Activated naive CD4-positive, alpha-beta T cell treated with anti-CD3 and anti-CD28 coated beads, Interleukin-2, amount 10 ng/mL, durations not matched to agents 7 days and 5 days (primary cell): ENCODE data around the gene ALDH1A1.

Source experiments
- CTCF ChIA-PET: fragments of 350-600 bp; sonication (Branson Sonifier 250); formaldehyde crosslinking; loops from one replicate; lab custom pipeline; 2021; ENCODE audit warnings: antibody characterized with exemption; lab: Charles Lee
- DNase-seq: peaks from one replicate; pipeline ENCODE4 v3.0.0-alpha.2; 2020
- H3K27ac Mint-ChIP-seq: one replicate; pipeline ENCODE4 v1.8.0; 2021; ENCODE audit warnings: mild to moderate bottlenecking, moderate library complexity, mixed read lengths
- H3K27me3 Mint-ChIP-seq: one replicate; pipeline ENCODE4 v1.8.0; 2021; ENCODE audit warnings: mild to moderate bottlenecking, mixed read lengths
- H3K36me3 Mint-ChIP-seq: one replicate; pipeline ENCODE4 v1.8.0; 2021; ENCODE audit warnings: mixed read lengths
- H3K4me1 Mint-ChIP-seq: one replicate; pipeline ENCODE4 v1.8.0; 2021; ENCODE audit warnings: mixed read lengths
- H3K4me3 Mint-ChIP-seq: one replicate; pipeline ENCODE4 v1.8.0; 2021; ENCODE audit warnings: mild to moderate bottlenecking, moderate library complexity, mixed read lengths
- H3K9me3 Mint-ChIP-seq: one replicate; pipeline ENCODE4 v1.8.0; 2021; ENCODE audit warnings: mixed read lengths

Gene ALDH1A1

DNA sequence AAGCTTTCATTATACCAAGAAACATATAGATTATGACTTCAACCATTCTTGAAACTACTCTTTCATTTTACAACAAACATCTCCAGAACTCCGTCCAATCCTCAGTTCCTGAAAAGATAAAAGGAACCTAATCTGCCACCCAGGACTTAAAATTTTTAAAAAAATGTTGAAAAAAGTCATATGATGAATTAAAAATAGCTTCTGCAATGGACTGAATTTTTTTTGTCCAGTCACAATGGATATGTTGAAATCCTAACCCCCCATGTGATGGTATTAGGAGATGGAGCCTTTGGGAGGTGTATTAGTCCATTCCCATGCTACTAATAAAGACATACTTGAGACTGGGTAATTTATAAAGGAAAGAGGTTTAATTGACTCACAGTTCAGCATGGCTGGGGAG lies 2.7 kb upstream of the ALDH1A1 start:
- Mint-ChIP-seq H3K27me3 (peaks cover 13% of the 10 kb centered on the region), H3K27ac (no peak overlapping the region), H3K4me1 (no peaks in the 10 kb centered on the region), H3K9me3 (no peaks in the 10 kb centered on the region), H3K4me3 (no peak overlapping the region), H3K36me3 (no peaks in the 10 kb centered on the region)
- DNase-seq, result no peak
- CTCF ChIA-PET, result no interaction called here

DNA sequence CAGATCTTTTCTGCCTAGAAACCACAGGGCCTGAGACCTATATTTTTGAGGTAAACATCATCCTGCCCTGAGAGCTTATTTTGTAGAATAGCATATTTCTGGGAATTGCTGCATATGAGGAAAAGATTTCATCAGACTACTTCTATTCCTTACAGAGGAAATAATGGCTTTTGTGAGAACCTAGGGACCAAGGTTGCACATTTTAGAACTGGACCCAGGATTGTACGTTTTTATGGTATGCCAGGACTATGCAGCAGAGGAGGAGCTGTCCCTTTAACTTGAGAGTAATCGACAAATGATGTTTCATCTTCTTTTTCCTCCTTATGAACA lies 2.2 kb upstream of the ALDH1A1 start:
- H3K27me3 Mint-ChIP-seq, result peaks cover 13% of the 10 kb centered on the region
- no peaks in the 10 kb centered on the region for H3K4me1 Mint-ChIP-seq
- no peaks in the 10 kb centered on the region for H3K9me3 Mint-ChIP-seq
- DNase-seq, result no peak
- no peak overlapping the region for H3K4me3 Mint-ChIP-seq
- no peaks in the 10 kb centered on the region for H3K36me3 Mint-ChIP-seq
- H3K27ac Mint-ChIP-seq, result no peak overlapping the region
- CTCF ChIA-PET, result no interaction called here

DNA sequence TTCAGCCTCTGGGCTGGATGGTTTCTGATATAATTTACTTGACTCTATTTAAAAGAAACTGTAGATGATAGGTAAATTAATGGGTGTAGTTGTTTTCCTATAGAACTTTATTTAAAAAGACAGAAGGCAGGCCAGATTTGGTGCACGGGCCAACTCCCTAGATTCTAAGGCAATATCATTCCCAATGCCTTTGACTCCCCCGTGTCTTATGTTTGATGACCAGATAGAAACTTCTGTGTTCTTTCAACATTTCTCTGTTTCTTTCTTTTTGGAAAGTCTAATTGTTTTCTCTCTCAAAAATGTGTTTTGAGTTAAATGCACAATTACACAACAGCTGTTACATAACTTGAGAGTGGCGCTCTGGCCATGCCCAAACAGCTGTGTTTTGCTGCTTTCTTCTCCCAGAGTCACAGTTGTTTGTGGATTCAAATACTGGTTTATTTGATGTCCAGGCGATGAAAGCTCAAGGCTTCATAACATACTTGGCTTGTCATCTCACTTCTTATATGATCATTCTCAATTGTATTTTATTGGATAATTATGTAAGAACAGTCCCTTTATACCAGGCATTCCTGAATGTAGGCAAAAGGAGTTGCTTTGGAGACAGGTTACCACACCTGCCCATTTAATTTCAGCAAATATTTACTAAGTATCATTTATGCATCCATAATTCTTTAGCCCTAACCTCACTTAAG lies 1.7 kb upstream of the ALDH1A1 start:
- DNase-seq, result no peak

DNA sequence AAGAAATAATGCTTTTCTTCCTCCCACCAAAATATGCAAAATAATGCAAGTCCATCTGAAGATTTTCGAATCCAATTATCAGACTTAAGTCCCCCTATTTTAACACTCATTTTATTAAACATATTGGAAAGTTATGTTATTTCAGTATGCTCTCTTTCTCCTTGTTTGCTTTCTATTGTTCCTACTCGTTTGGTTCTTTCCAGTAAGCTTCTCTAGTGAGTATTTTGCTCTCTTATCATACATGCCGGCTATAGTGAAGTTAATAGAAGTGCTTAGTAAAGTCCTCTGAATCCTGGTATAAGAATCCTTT lies 517 bp downstream of the ALDH1A1 start:
- Mint-ChIP-seq H3K9me3 (no peaks in the 10 kb centered on the region), H3K27me3 (peaks cover 13% of the 10 kb centered on the region), H3K36me3 (no peaks in the 10 kb centered on the region), H3K4me1 (no peaks in the 10 kb centered on the region), H3K4me3 (no peak overlapping the region), H3K27ac (no peak overlapping the region)
- CTCF ChIA-PET, result no interaction called here
- no peak for DNase-seq

More for the DNA sequence above, 1.7 kb upstream of the ALDH1A1 start:
- no peaks in the 10 kb centered on the region for H3K9me3 Mint-ChIP-seq
- H3K4me3 Mint-ChIP-seq, result no peak overlapping the region
- H3K27ac Mint-ChIP-seq, result no peak overlapping the region
- H3K27me3 Mint-ChIP-seq, result peaks cover 13% of the 10 kb centered on the region
- CTCF ChIA-PET, result no interaction called here
- no peaks in the 10 kb centered on the region for H3K36me3 Mint-ChIP-seq
- H3K4me1 Mint-ChIP-seq, result no peaks in the 10 kb centered on the region

DNA sequence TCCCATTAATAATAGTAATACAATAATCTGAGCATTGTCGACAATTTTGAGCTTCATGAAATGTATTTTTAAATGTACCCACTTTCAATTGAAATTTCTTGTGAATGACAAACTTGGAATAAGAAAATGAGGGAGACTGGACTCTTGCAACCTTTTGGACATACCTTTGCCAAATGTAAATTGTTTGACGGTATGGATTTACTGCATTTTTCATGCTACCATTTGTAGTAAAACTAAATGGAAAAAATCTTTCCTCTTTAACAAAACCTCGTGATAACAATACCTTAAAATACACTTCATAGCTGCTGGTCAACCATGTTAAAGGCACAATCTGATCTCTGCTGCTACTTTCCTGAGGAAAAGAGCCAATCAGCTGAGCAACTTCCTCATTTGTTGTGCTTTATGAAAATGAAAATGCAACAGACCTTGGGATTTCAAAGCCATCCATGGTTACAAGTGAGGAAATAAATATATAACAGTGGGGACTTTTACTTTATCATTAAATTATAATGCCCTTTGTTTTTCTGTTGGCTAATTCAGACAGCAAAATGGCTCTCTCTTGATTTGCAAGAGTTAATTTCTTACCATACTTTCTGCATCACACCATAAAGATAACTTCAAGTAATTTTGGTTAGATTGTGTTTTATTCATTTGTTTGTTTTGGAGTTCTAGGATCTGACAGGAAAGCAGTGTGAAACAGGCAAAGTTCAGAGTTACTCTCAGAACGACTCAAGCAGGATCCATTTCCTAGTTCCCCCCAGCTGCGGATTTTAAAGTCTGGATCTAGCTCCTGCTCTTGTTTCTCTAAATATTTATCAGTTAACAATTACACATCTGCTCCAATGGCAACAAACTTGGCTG lies 1.1 kb downstream of the ALDH1A1 start:
- H3K9me3 Mint-ChIP-seq, result no peaks in the 10 kb centered on the region
- H3K36me3 Mint-ChIP-seq, result no peaks in the 10 kb centered on the region
- H3K27me3 Mint-ChIP-seq, result peaks cover 13% of the 10 kb centered on the region
- H3K4me1 Mint-ChIP-seq, result no peaks in the 10 kb centered on the region
- no peak for DNase-seq
- H3K4me3 Mint-ChIP-seq, result no peak overlapping the region
- H3K27ac Mint-ChIP-seq, result no peak overlapping the region
- CTCF ChIA-PET, result no interaction called here

DNA sequence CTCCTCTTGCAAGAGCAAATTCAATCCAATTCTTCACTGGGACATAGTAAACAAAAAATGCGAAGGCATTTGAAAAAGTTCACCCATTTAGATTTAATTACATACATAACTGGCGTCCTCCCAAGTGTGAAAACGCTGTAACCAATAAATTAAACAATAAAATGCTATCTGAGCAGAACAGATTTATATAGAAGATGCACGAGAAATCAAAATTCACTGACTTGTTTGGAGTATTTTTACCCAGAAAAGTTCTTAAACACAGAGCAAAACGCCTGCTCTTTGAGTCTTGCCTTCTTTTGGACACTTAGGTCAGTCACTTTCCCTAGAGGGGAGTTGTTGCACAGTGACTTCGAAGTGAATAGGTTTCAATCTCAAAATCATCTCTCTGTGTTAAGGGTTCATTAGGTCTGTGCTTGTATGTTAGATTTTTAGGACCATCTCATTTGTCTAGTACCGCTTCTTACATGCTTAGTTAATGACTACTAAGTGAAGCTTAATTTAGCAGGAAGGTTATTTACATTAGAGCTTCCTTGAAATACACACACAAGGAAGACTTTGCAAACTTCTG lies 1.9 kb downstream of the ALDH1A1 start:
- no peaks in the 10 kb centered on the region for H3K36me3 Mint-ChIP-seq
- H3K9me3 Mint-ChIP-seq, result no peaks in the 10 kb centered on the region
- CTCF ChIA-PET, result no interaction called here
- H3K4me1 Mint-ChIP-seq, result no peaks in the 10 kb centered on the region
- H3K4me3 Mint-ChIP-seq, result no peak overlapping the region
- no peak for DNase-seq
- H3K27ac Mint-ChIP-seq, result no peak overlapping the region
- H3K27me3 Mint-ChIP-seq, result peaks cover 13% of the 10 kb centered on the region

DNA sequence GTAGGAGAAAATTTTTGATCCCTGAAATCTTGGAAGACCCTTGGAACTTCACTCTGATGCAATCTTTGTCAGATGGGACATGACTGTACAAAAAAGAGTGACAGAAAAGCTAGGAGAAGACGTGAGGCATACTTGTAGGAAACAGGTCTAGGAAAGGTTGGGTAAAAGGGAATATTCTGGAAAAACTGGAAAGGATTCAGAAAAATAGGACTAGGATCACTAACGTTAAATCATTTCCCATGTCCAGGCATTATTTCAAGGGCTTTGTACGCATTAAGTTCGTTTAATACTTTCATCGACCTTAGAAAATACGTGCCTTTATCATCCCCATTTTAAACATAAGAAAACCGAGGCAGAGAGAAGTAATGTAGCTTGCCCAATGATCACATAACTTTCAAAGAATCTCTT lies 2.9 kb downstream of the ALDH1A1 start:
- no peaks in the 10 kb centered on the region for H3K9me3 Mint-ChIP-seq
- no peaks in the 10 kb centered on the region for H3K36me3 Mint-ChIP-seq
- no peaks in the 10 kb centered on the region for H3K4me1 Mint-ChIP-seq
- H3K27ac Mint-ChIP-seq, result no peak overlapping the region
- no peak overlapping the region for H3K4me3 Mint-ChIP-seq
- no peak for DNase-seq
- H3K27me3 Mint-ChIP-seq, result peaks cover 13% of the 10 kb centered on the region
- CTCF ChIA-PET, result no interaction called here

DNA sequence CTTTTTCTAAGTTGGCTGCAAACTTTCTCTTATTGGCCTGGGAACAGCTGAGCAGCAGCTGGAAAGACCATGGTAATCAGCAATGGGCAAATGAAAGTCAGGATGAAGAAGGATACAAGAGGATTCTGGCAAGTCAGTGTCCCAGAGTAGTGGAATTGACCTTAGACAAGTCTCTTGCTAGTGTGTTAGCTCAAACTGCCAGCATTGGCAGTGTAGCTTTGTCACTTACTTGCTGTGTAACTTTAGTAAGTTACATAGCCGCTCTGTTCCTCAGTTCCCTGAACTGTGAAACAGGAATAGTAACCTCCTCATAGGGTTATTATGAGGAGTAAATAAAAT lies 3.6 kb downstream of the ALDH1A1 start:
- Mint-ChIP-seq H3K27me3 (peaks cover 13% of the 10 kb centered on the region), H3K4me1 (no peaks in the 10 kb centered on the region), H3K36me3 (no peaks in the 10 kb centered on the region), H3K9me3 (no peaks in the 10 kb centered on the region), H3K4me3 (no peak overlapping the region), H3K27ac (no peak overlapping the region)
- DNase-seq, result no peak
- CTCF ChIA-PET, result no interaction called here

DNA sequence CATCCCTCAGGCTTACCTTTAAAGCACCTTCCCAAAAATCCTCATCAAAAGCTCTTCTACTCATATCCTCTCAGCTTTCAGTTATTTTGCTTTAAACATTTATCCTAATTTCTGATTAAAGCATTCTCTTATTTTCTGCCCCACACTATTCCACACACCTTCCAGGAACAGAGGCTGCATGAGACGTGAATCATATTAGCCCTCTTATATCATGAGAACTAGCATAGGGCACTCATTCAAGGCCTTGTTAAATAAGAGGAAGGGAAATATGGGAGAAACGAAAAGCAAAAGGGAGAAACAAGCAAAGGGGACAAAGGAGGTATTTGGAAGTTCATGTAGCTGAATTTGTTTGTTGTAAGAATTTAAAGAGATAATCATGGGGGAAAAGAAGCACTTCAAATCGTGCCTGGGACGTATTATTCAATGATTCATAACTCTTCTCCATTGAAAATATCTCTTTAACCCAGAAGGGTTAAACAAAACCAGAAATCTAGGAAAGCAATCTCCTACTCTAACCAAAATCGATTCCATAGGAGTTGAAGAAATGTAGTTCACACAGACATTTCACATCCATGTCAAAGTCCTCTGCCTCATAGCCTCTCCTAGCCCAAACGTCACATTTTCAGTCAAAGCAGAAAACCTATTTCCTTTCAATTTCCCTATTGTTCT lies 4.1 kb downstream of the ALDH1A1 start:
- Mint-ChIP-seq H3K27ac (no peak overlapping the region), H3K4me1 (no peaks in the 10 kb centered on the region), H3K36me3 (no peaks in the 10 kb centered on the region), H3K9me3 (no peaks in the 10 kb centered on the region), H3K27me3 (peaks cover 13% of the 10 kb centered on the region), H3K4me3 (no peak overlapping the region)
- no peak for DNase-seq
- CTCF ChIA-PET, result no interaction called here

DNA sequence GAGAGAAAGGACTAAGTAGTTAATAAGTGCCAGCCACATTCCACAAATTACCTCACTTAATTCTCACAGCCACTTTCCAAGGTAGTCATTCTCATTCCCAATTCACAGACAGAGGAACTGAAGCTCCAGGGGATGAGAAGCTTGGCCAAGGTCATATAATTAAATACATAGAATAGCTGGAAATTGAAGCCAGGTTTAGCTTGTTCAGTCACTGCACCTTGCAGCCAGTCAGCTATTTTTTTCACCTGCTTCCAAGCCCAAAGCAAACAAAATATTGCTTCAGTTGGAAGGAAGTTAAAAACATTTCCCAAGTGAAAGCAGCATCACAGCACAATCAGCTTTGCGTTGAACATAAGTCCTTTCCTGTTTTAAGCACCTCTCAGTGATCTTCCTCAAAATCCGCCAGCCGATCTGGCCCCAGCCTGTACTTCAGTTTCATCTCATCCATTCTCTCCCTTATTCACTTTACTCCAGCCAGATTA lies 4.8 kb downstream of the ALDH1A1 start:
- DNase-seq, result no peak
- CTCF ChIA-PET, result no interaction called here
- Mint-ChIP-seq H3K27ac (no peak overlapping the region), H3K27me3 (peaks cover 9% of the 10 kb centered on the region), H3K36me3 (no peaks in the 10 kb centered on the region), H3K4me1 (no peaks in the 10 kb centered on the region), H3K4me3 (no peak overlapping the region), H3K9me3 (no peaks in the 10 kb centered on the region)

DNA sequence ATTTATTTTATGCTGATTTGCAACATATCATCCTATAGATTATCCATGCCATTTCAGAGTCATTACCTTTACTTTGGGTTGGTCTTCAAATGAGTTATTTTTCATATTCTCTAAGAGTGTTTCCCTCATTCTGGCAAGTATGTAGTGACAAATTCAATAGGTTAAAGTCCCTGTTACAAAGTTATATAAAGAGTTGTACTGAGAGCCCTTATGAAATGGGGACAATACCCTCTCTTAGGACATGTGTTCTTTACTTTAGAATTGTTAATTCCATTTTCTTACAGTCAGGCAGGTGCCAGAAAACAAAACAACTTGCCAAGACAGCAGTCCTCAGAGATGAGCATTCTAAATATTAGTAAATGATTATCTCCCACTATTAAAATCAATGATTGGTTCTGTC lies 6.0 kb downstream of the ALDH1A1 start:
- no peaks in the 10 kb centered on the region for H3K4me1 Mint-ChIP-seq
- H3K36me3 Mint-ChIP-seq, result no peaks in the 10 kb centered on the region
- CTCF ChIA-PET, result no interaction called here
- no peak overlapping the region for H3K4me3 Mint-ChIP-seq
- H3K27me3 Mint-ChIP-seq, result no peaks in the 10 kb centered on the region
- H3K27ac Mint-ChIP-seq, result no peak overlapping the region
- H3K9me3 Mint-ChIP-seq, result no peaks in the 10 kb centered on the region
- no peak for DNase-seq

DNA sequence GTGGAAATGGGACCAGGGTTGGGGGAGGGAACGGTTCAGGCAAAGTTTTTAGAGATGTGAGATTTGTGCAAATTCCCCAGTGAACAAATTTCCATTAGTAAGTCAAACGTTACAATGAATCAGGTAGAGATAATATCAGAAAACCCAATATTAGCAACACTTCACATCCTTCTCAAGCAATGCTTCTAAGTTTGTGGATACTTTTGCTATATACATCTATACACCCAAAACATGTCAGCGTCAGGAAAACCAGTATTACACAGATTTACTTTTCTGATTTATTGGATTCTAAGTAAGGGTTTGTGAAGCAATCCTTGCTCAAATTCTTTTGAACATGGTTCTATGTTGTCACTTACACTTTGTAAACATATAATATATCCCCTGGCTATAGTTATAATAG lies 6.5 kb downstream of the ALDH1A1 start:
- H3K4me1 Mint-ChIP-seq, result no peaks in the 10 kb centered on the region
- DNase-seq, result no peak
- H3K36me3 Mint-ChIP-seq, result no peaks in the 10 kb centered on the region
- CTCF ChIA-PET, result no interaction called here
- no peaks in the 10 kb centered on the region for H3K9me3 Mint-ChIP-seq
- no peak overlapping the region for H3K4me3 Mint-ChIP-seq
- H3K27ac Mint-ChIP-seq, result no peak overlapping the region
- H3K27me3 Mint-ChIP-seq, result no peaks in the 10 kb centered on the region

DNA sequence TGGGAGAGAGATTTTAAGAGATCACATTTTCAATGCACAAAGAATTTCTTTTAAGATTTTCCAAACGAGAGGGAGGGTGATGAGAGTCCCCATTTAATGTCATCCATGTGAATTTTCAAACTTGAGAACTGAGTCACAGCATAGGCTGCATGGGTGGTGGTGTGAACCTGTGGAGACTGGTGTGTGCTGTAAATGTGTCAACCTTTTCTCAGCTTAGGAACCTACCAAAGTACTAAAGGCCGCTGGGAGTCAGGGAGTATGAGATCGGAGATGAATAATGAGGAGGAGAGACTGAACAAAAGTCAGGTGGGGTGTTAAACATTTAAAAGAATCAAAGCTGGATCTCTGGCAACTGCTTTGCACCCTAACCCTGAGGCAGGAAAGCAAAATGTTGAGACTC lies 7.5 kb downstream of the ALDH1A1 start:
- CTCF ChIA-PET, result no interaction called here
- Mint-ChIP-seq H3K27ac (no peak overlapping the region), H3K4me1 (no peaks in the 10 kb centered on the region), H3K27me3 (no peaks in the 10 kb centered on the region), H3K36me3 (no peaks in the 10 kb centered on the region), H3K4me3 (no peak overlapping the region), H3K9me3 (no peaks in the 10 kb centered on the region)
- DNase-seq, result no peak

DNA sequence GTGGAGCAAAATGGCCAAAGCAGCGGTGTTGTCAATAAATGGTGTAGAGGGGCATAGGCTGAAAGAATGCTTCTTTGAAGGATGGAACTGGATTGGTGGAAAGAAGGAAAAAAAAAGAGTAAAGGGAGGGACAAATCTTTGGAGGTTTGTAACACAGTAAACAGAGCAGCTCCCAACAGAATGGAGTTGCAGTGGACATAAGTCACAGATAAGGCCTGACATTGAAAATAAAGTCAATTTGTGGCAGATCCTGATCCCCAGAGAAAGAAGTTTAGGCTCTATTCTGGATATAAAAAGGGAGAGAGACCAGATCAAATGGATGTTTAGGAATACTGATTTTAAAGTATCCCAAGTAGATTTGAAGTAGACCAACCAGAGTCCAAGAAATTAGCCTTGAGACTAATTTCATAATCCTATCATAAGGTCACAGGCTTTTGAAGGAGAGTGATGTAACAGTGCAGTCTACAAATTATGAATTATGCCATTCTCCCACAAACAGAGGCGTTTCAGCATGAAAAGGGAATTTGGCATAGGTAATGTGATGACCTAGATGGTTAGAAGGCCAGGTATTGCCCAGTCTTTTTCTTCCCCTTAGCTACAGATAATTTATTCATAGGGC lies 8.9 kb downstream of the ALDH1A1 start:
- no peak overlapping the region for H3K27ac Mint-ChIP-seq
- no peaks in the 10 kb centered on the region for H3K9me3 Mint-ChIP-seq

More for the DNA sequence above, 8.9 kb downstream of the ALDH1A1 start:
- CTCF ChIA-PET, result no interaction called here
- Mint-ChIP-seq H3K27me3 (no peaks in the 10 kb centered on the region), H3K36me3 (no peaks in the 10 kb centered on the region), H3K4me1 (no peaks in the 10 kb centered on the region), H3K4me3 (no peak overlapping the region)
- no peak for DNase-seq
